Right ventricle myocardium superior (tissue), 1 donor: ENCODE measurements around the gene ZPLD1. TPM values are rescaled to one million over a fixed set of nuclear protein-coding genes. Genes with fewer than 3 reads are reported as not detected.

Experiments
- ATAC-seq: fragments of 200-7000 bp; cut with Tn5 transposase; one replicate; pipeline ENCODE4 v1.9.1; 2020; ENCODE audit warnings: mild to moderate bottlenecking; ENCODE audit not compliant: poor library complexity
- DNase-seq: peaks from one replicate; pipeline ENCODE4 v3.0.0-alpha.2; 2020
- intact Hi-C: fragments of 100-400 bp; cut with DNase I; formaldehyde crosslinking; loops from one replicate; pipeline ENCODE4 v1.11.2; 2022
- total RNA-seq: library from RNA; stranded (reverse); fragmentation: NEBNext Ultra II Directional; extraction: Animal tissue kit (Norgen Biotek cat#: 25700); gene quantifications from one replicate; pipeline ENCODE4 v1.2.1, GENCODE V29; 2021
- donor health status: DM: no; HTN: yes; CAD: no; lungs with severe emphysema.

The ZPLD1 gene
- total RNA-seq, 1 donor from 2014 or later: not detected

DNA sequence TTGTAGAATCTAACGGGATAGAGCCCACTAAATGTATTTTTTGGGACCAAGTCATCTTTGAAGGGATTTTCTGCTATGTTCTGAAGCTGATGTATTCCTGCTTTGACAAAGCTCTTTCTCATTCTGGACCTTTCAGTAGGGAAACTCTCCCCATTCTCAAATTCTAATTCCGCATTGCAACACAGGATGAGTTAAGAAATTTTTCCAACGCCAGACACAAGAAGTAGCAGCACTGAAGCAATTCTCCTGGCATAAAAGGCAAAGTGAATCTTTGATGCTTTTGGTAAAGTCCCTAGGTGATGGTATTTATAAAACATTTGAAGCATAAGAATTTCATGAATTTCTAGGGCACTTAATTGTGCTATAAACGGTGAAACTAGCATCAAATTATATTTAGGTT is 76.8 kb downstream of the ZPLD1 start:
- no peak for DNase-seq
- no peak for ATAC-seq
- intact Hi-C loops: no loop called here

DNA sequence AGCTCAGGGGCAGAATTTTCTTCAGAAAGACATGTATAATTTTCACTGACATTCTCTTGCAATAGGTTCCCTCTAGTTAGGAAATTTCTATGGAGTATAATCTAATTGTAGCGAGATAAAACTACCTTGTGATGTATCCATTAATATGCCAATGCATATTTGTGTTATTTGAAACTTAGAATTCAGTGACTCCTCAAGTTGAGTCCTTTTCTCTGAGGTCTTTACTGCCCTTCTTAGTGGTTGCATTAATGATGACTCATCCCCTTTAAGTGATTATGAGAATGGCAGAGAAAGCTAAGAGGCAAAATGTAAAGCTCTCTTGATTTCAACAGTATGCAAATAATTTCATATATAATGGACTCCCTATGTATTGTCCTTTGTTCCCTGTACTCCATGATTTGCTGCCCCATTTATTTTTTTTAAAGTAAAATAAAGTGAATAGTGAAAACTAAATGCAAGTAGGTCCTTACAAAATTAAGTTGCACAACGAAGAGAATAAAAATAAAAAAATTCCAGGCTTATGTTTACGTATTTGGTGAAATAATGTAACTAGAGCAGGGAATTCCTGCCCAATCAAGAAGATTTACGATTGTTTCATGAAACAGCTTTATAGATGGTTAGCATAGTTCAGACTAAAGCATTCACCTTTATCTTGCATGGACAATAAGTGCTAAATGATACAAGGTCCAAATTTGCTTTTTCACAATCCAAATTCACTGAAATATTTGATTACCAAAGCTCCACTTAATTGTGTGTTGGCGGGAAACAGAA is 78.1 kb downstream of the ZPLD1 start:
- DNase-seq (no peak), ATAC-seq (no peak)
- intact Hi-C loops: no loop called here

DNA sequence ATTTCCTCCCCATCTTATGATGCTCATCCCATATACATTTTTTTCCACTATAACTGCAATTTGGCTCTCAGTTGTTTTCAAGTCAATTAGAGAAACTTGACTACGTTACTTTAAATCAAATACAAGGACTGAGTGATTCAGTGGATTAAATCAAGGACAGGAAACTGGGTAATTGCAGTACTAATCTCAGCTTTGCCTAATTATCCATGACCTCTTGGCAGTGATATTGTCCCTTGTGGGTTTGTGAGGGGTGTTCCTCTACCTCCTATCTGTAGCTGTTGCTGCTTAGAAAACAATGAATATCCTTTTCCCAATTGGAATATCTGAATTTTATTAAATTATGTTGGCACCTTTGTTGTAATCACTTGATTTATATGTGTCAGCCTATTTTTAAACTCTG is 79.4 kb downstream of the ZPLD1 start:
- DNase-seq (no peak), ATAC-seq (no peak)
- intact Hi-C loops: no loop called here

DNA sequence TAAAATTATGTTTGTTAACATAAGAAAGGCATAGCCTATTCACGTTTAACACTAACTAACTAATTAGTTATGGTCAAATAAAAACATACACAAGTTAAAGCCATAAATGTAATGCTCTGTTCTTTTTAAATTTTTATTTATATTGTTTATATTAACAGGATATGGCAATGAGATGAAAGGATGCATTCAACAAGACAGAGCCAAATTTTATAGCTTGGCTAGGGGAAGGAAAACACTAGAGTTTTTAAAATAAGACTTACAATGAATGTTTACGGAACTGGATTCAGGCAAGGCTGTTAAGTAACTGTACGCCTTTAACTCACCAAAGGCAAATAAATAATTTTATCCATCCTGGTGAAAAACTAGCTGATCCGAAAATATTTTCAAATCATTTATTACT is 86.4 kb downstream of the ZPLD1 start:
- intact Hi-C loops: no loop called here
- DNase-seq (no peak), ATAC-seq (no peak)

DNA sequence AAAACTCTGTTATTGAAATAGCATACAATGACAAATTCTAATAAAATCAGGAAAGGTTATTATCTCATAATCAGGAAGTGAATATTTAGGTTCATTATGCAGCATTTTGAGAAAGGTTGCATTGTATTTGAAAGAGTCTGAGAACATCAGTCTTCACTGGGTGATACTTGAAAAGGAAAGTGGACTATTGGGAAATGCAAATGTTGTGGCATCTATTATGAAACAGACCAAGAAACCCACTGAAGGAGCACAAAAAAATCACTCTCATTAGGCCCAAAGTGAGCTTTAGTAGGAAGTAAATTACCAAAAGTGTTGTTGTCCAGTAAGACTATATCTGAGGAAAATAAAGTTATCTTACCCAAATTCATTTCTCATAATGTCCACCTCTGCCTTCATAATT is 90.8 kb downstream of the ZPLD1 start:
- no peak for DNase-seq
- intact Hi-C loops: no loop called here
- ATAC-seq: no peak

DNA sequence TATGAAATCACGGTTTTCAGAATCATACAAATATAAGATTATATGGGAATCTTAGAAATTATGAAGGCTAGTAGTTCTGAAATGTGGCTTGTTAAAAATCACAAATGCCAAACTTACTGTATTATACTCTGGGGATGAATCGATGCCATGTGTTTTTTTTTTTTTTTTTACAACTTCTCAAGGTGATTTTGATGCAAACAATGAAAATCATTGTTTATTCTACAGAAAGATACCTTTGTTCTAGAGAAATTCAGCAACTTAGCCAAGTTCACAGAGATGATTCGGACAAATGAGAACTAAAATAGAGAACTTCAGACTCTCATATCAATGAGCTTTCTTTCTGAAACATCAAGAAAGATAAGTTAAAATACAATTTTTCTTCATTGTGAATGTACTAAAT is 92.0 kb downstream of the ZPLD1 start:
- DNase-seq (no peak), ATAC-seq (no peak)
- intact Hi-C loops: no loop called here

DNA sequence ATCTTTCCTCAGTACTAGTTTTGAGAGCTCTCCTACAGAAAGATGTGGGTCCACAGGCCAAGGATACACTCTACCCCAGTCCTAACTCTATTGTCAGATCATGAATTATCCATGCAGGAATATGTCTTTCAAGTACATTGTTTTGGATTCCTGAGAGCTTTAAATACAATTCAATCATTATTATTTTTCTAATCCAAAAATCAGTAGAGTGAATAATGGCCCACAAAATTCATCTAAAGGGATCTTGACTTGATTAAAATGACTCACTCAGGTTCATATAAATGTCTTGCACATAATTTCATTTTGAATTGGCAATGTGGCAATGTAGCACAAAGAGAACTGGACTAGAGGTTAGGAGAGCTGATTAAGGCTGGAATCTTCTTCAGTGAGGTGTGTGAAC is 93.9 kb downstream of the ZPLD1 start:
- DNase-seq (no peak), ATAC-seq (no peak)
- intact Hi-C loops: no loop called here
